Measurements from ENCODE around the gene TCERG1L. TPM values are rescaled to one million over a fixed set of nuclear protein-coding genes. Genes with fewer than 3 reads are reported as not detected.

TCERG1L gene
- total and polyA plus RNA-seq, 9 of the 15 experiments (the other 6 are each of a cell fraction or from before 2014, with no cell fraction given), result not detected

GRCh38 chr10:131059881-131060280, 251.6 kb downstream of the TCERG1L start:
- in situ Hi-C loops (cut with MboI) (no loop called here), intact Hi-C loops (cut with micrococcal nuclease) (no loop called here)
- Histone ChIP-seq H2AFZ (ENCODE audit: low read depth, low read length) (no peak overlapping the region), H3K4me1 (replicated peaks in 1 of 2; ENCODE audit: control insufficient read depth in 2 of 2, insufficient read depth in 2 of 2, low read length in 2 of 2) (no peaks in the 10 kb centered on the region), H3K9me1 (ENCODE audit: control insufficient read depth, insufficient read depth, low read length) (no peaks in the 10 kb centered on the region), H3K36me3 (ENCODE audit: control insufficient read depth, insufficient read depth, low read length) (no peaks in the 10 kb centered on the region), H3K27ac (ENCODE audit: extremely low read depth, low read depth, low read length) (no peak overlapping the region), H3K9me3 (replicated peaks; ENCODE audit: control insufficient read depth, insufficient read depth, low read depth, low read length) (no peaks in the 10 kb centered on the region), H3K4me2 (ENCODE audit: insufficient read depth, low read length) (no peak overlapping the region), H3K9ac (ENCODE audit: insufficient read depth in 1 of 2, low read depth in 2 of 2, low read length in 2 of 2) (no peak overlapping the region), H3K27me3 (ENCODE audit: control insufficient read depth in 2 of 2, insufficient read depth in 2 of 2, low read length in 2 of 2) (peaks cover 0 to 4% of the 10 kb centered on the region in 2 experiments; a peak in 1 of 5 replicates), H3K79me2 (ENCODE audit: control insufficient read depth, insufficient read depth, low read length) (no peaks in the 10 kb centered on the region), H4K20me1 (replicated peaks; ENCODE audit: control insufficient read depth, insufficient read depth, low read length) (no peaks in the 10 kb centered on the region), H3K4me3 (no peak overlapping the region)
- 6% methylated on average over 2 of the region's 6 CpGs for WGBS (ENCODE audit: insufficient coverage, low coverage, missing lambda C conversion rate)
- ChIA-PET POLR2A (no interaction called here), CTCF (ENCODE audit: low intra/inter-chr PET ratio) (no interaction called here)
- DNase-seq (ENCODE audit: extremely low read depth in 1 of 4, low spot score in 3 of 4) (no peak), FAIRE-seq (no peak), ATAC-seq (no peak)
- no TSS peak for BruUV-seq (replicated peaks)
- TF ChIP-seq CREB5 (CRISPR knock-in tag; IDR thresholded peaks at IDR 0.05), result no peak
- peak; percentile 64 for TF ChIP-seq ZNF316 (IDR thresholded peaks at IDR 0.05)
- TF ChIP-seq MAFG (tag; conservative IDR thresholded peaks at IDR 0.05), result peak; percentile 33; the same call in 1 of the 2 replicates
- TF ChIP-seq, protein P1, sequence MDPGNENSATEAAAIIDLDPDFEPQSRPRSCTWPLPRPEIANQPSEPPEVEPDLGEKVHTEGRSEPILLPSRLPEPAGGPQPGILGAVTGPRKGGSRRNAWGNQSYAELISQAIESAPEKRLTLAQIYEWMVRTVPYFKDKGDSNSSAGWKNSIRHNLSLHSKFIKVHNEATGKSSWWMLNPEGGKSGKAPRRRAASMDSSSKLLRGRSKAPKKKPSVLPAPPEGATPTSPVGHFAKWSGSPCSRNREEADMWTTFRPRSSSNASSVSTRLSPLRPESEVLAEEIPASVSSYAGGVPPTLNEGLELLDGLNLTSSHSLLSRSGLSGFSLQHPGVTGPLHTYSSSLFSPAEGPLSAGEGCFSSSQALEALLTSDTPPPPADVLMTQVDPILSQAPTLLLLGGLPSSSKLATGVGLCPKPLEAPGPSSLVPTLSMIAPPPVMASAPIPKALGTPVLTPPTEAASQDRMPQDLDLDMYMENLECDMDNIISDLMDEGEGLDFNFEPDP (CRISPR knock-in tag; IDR thresholded peaks at IDR 0.05), result no peak
- TF ChIP-seq ZNF785 (CRISPR knock-in tag; IDR thresholded peaks at IDR 0.05), result no peak
- no peak for TF ChIP-seq ZNF140 (CRISPR knock-in tag; IDR thresholded peaks at IDR 0.05)
- no peak for TF ChIP-seq BRD9 (IDR thresholded peaks at IDR 0.05; ENCODE audit: low read depth, partially characterized antibody)
- no peak for TF ChIP-seq SUPT5H (IDR thresholded peaks at IDR 0.05)
- TF ChIP-seq C11orf30 (IDR thresholded peaks at IDR 0.05; ENCODE audit: low read depth), result peak; percentile 52; the same call in 1 of the 2 replicates
